K562 (cell line): Measurements from ENCODE around the gene PPM1H. TPM values are rescaled to one million over a fixed set of nuclear protein-coding genes. Genes with fewer than 3 reads are reported as not detected.

Experiments used
- ATAC-seq: fragments of 200-7000 bp; cut with Tn5 transposase; 3 replicates; pipeline ENCODE4 v1.9.1; 2020; ENCODE audit warnings: moderate library complexity
- BruUV-seq: library from RNA; stranded (reverse); fragments of 400-500 nt; replicated peaks from 2 replicates; lab custom pipeline; 2021; lab: Mats Ljungman, UMichigan
- CTCF ChIA-PET: fragments of 300-600 bp; formaldehyde crosslinking; extraction: SDS; loops from one replicate; lab custom pipeline; 2021; ENCODE audit warnings: low intra/inter-chr PET ratio; lab: Yijun Ruan, JAX
- POLR2A ChIA-PET: fragments of 300-600, 350-650 bp; sonication (Branson Sonifier 250); formaldehyde crosslinking; extraction: SDS; loops from one replicate; lab custom pipeline; 2021; ENCODE audit warnings: antibody characterized with exemption, inconsistent platforms; lab: Yijun Ruan, JAX
- DNase-seq, 4 experiments: peaks; one replicate each; pipeline versions ENCODE4 v3.0.0 to v3.0.0-alpha.2; 2011 to 2018; ENCODE audit warnings: low spot score in 3 of 4, mixed read lengths in 3 of 4; ENCODE audit errors: extremely low read depth in 1 of 4
- FAIRE-seq: peaks from 2 replicates; lab custom pipeline; 2011; peaks lifted over from hg19 to GRCh38; lab: Jason Lieb, UNC
- H2AFZ ChIP-seq: 2 replicates; pipeline ENCODE4 v1.6.0; 2011; ENCODE audit warnings: low read depth, low read length, control low read depth, inconsistent platforms
- H3K27ac ChIP-seq: fragments of 200-600 bp; 3 replicates; pipeline ENCODE4 v1.8.0; 2011; ENCODE audit warnings: low read depth, mild to moderate bottlenecking, control low read depth, inconsistent platforms, low read length, moderate library complexity, mixed read lengths; ENCODE audit errors: extremely low read depth
- H3K27me3 ChIP-seq, 2 experiments: fragments of 300-600 bp in 1 of 2; 2 replicates in 1 of 2; 3 replicates in 1 of 2; pipeline versions ENCODE4 v1.6.0 to v1.8.0; 2011; ENCODE audit warnings: inconsistent platforms in 2 of 2, low read length in 2 of 2, mild to moderate bottlenecking in 1 of 2, mixed read lengths in 1 of 2, moderate library complexity in 1 of 2; ENCODE audit not compliant: control insufficient read depth in 2 of 2, insufficient read depth in 2 of 2
- H3K36me3 ChIP-seq: fragments of 300-600 bp; 3 replicates; pipeline ENCODE4 v1.8.0; 2011; ENCODE audit warnings: mild to moderate bottlenecking, low read length, inconsistent platforms; ENCODE audit not compliant: control insufficient read depth, insufficient read depth
- H3K4me1 ChIP-seq, 2 experiments: fragments of 200-600 bp in 1 of 2; replicated peaks in 1 of 2; 2 replicates in 1 of 2; 3 replicates in 1 of 2; pipeline versions ENCODE4 v1.5.1 to v1.8.0; 2011; ENCODE audit warnings: inconsistent platforms in 2 of 2, low read length in 2 of 2, mild to moderate bottlenecking in 1 of 2, mixed read lengths in 1 of 2, moderate library complexity in 1 of 2; ENCODE audit not compliant: control insufficient read depth in 2 of 2, insufficient read depth in 2 of 2
- H3K4me2 ChIP-seq: 2 replicates; pipeline ENCODE4 v1.6.1; 2011; ENCODE audit warnings: low read length, control low read depth, inconsistent platforms, mixed read lengths; ENCODE audit not compliant: insufficient read depth
- H3K4me3 ChIP-seq: fragments of 200-600 bp; sonication (generic), shearing (Covaris generic); 2 replicates; pipeline ENCODE4 v1.5.1; 2016; ENCODE audit warnings: control low read depth, inconsistent platforms
- H3K79me2 ChIP-seq: fragments of 200-600 bp; 3 replicates; pipeline ENCODE4 v1.8.0; 2011; ENCODE audit warnings: low read length, inconsistent platforms; ENCODE audit not compliant: control insufficient read depth, insufficient read depth
- H3K9ac ChIP-seq, 2 experiments: 2 replicates each; pipeline versions ENCODE4 v1.6.0 to v1.6.1; 2011; ENCODE audit warnings: low read depth in 2 of 2, low read length in 2 of 2, control low read depth in 1 of 2, inconsistent platforms in 1 of 2, mild to moderate bottlenecking in 1 of 2, mixed read lengths in 1 of 2; ENCODE audit not compliant: insufficient read depth in 1 of 2
- H3K9me1 ChIP-seq: one replicate; pipeline ENCODE4 v1.6.0; 2011; ENCODE audit warnings: inconsistent platforms, mild to moderate bottlenecking, low read length, moderate library complexity; ENCODE audit not compliant: control insufficient read depth, insufficient read depth
- H3K9me3 ChIP-seq: replicated peaks from 2 replicates; pipeline ENCODE4 v1.5.1; 2011; ENCODE audit warnings: low read depth, low read length, inconsistent platforms; ENCODE audit not compliant: control insufficient read depth, insufficient read depth
- H4K20me1 ChIP-seq: replicated peaks from 2 replicates; pipeline ENCODE4 v1.6.1; 2011; ENCODE audit warnings: low read length, inconsistent platforms, mixed read lengths; ENCODE audit not compliant: control insufficient read depth, insufficient read depth
- CBFA2T3 ChIP-seq: fragments of 450-650 bp; IDR thresholded peaks from 2 replicates; pipeline ENCODE4 v1.6.1; 2017
- SPI1 ChIP-seq: IDR thresholded peaks from 2 replicates; pipeline ENCODE4 v1.6.1; 2011; ENCODE audit warnings: low read depth, low read length, control low read depth, borderline replicate concordance
- XRCC3 ChIP-seq: fragments of 450-650 bp; IDR thresholded peaks from 2 replicates; pipeline ENCODE4 v1.6.1; 2017; ENCODE audit warnings: mild to moderate bottlenecking, moderate library complexity
- ZNF184 ChIP-seq: sonication (generic); formaldehyde crosslinking; IDR thresholded peaks from 2 replicates; pipeline ENCODE4 v1.5.0; 2020; ENCODE audit warnings: missing genetic modification reagents
- ZNF57 ChIP-seq: fragments of 450-650 bp; formaldehyde crosslinking; IDR thresholded peaks from 2 replicates; pipeline ENCODE4 v1.4.0; 2020; ENCODE audit warnings: mild to moderate bottlenecking, moderate library complexity
- WGBS: fragments of 100-300 bp; shearing (Covaris generic); methylation state at CpG from one replicate; pipeline ENCODE4 v1.1.6; 2016; ENCODE audit warnings: low coverage, mixed read lengths; ENCODE audit not compliant: insufficient coverage; ENCODE audit errors: missing lambda C conversion rate; 5-methylcytosine and 5-hydroxymethylcytosine counted together
- in situ Hi-C: fragments of 300-500 bp; cut with MboI; formaldehyde crosslinking; loops from 4 replicates; pipeline ENCODE4 v1.15.0; 2018; ENCODE audit warnings: inconsistent platforms, mixed read lengths
- intact Hi-C: fragments of 100-400 bp; cut with micrococcal nuclease; formaldehyde crosslinking; loops from 2 replicates; pipeline ENCODE4 v1.14.2; 2022
- polyA plus RNA-seq, 8 experiments: library from polyadenylated mRNA; depleted of rRNA in 4 of 8; stranded (reverse) in 5 of 8; unstranded in 3 of 8; fragments of >200 nt; fragmentation: Nextera tagmentation in 2 of 8; fragmentation: Illumina TruSeq in 1 of 8; extraction: Ambion mirVana in 2 of 8; extraction: Trizol in 1 of 8; gene quantifications; 2 replicates each; pipeline versions ENCODE4 v1.2.1 to v1.2.3, GENCODE V29; 2011 to 2014; ENCODE audit warnings: inconsistent platforms in 1 of 8, missing spikeins in 1 of 8
- total RNA-seq, 7 experiments: library from RNA; depleted of rRNA in 6 of 7; stranded (reverse); fragments of >200 nt in 6 of 7; fragmentation: Illumina TruSeq in 2 of 7; extraction: Trizol in 2 of 7; gene quantifications; 2 replicates each; pipeline versions ENCODE4 v1.2.1 to v1.2.3, GENCODE V29; 2011 to 2021; ENCODE audit warnings: low replicate concordance in 1 of 7
- TF ChIP-seq, protein P1 (sequence below): fragments of 450-650 bp; IDR thresholded peaks from 2 replicates; pipeline ENCODE4 v1.6.1; 2017; ENCODE audit warnings: antibody characterized with exemption, mild to moderate bottlenecking
- TF ChIP-seq, protein P2 (sequence below): fragments of 250-450 bp; sonication (Bioruptor Pico); IDR thresholded peaks from 2 replicates; pipeline ENCODE4 v1.4.0; 2020; ENCODE audit warnings: mild to moderate bottlenecking, moderate library complexity
- TF ChIP-seq, protein P3 (sequence below): sonication (generic); formaldehyde crosslinking; IDR thresholded peaks from 2 replicates; pipeline ENCODE4 v1.8.1; 2022; ENCODE audit warnings: missing genetic modification reagents

The PPM1H gene
- total and polyA plus RNA-seq, 9 of the 15 experiments (the other 6 are each of a cell fraction or from before 2014, with no cell fraction given) = 5.3 to 29.3 (median 11.3) TPM

DNA sequence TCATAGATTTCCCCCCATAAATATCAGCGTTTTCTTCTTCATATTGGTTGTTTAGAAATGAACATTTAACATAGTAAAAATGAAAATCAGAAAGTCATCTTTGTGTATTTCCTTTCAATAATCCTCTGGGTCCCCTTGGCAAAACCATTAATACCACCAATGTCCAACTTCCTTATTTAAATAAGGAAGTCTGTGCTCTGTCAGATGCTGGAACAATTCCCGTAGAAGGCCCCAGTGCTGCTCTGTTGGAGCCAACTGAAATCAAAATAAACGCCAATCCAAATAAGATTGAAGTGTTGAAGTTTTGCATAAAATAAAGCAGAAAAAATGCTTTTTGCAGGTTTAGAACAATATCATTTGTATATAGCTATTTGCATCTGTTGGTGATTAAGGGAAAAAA, 93.1 kb downstream of the PPM1H start:
- no peak overlapping the region for H3K27ac ChIP-seq
- no peak overlapping the region for H3K9ac ChIP-seq
- H3K36me3 ChIP-seq = no peaks in the 10 kb centered on the region
- BruUV-seq = no TSS peak
- no peak overlapping the region for H3K4me3 ChIP-seq
- no peaks in the 10 kb centered on the region for H3K27me3 ChIP-seq
- ChIA-PET POLR2A (interaction anchor here (1.0 kb wide), 1 partner anchor 13 kb away, joined by 3 read pairs; no protein-coding TSS in a partner anchor), CTCF (no interaction called here)
- H3K4me2 ChIP-seq = no peak overlapping the region
- intact Hi-C loops (no loop called here), in situ Hi-C loops (no loop called here)
- no peak overlapping the region for H2AFZ ChIP-seq
- H3K79me2 ChIP-seq = no peaks in the 10 kb centered on the region
- WGBS = 41% methylated on average over 3 of the region's 3 CpGs
- TF ChIP-seq CBFA2T3 (no peak), SPI1 (peak; percentile 43; the same call in 1 of the 2 replicates), XRCC3 (no peak), ZNF57 (CRISPR knock-in tag) (no peak), ZNF184 (CRISPR knock-in tag) (no peak)
- TF ChIP-seq, protein P1, sequence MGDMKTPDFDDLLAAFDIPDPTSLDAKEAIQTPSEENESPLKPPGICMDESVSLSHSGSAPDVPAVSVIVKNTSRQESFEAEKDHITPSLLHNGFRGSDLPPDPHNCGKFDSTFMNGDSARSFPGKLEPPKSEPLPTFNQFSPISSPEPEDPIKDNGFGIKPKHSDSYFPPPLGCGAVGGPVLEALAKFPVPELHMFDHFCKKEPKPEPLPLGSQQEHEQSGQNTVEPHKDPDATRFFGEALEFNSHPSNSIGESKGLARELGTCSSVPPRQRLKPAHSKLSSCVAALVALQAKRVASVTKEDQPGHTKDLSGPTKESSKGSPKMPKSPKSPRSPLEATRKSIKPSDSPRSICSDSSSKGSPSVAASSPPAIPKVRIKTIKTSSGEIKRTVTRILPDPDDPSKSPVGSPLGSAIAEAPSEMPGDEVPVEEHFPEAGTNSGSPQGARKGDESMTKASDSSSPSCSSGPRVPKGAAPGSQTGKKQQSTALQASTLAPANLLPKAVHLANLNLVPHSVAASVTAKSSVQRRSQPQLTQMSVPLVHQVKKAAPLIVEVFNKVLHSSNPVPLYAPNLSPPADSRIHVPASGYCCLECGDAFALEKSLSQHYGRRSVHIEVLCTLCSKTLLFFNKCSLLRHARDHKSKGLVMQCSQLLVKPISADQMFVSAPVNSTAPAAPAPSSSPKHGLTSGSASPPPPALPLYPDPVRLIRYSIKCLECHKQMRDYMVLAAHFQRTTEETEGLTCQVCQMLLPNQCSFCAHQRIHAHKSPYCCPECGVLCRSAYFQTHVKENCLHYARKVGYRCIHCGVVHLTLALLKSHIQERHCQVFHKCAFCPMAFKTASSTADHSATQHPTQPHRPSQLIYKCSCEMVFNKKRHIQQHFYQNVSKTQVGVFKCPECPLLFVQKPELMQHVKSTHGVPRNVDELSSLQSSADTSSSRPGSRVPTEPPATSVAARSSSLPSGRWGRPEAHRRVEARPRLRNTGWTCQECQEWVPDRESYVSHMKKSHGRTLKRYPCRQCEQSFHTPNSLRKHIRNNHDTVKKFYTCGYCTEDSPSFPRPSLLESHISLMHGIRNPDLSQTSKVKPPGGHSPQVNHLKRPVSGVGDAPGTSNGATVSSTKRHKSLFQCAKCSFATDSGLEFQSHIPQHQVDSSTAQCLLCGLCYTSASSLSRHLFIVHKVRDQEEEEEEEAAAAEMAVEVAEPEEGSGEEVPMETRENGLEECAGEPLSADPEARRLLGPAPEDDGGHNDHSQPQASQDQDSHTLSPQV = no peak
- TF ChIP-seq, protein P2, sequence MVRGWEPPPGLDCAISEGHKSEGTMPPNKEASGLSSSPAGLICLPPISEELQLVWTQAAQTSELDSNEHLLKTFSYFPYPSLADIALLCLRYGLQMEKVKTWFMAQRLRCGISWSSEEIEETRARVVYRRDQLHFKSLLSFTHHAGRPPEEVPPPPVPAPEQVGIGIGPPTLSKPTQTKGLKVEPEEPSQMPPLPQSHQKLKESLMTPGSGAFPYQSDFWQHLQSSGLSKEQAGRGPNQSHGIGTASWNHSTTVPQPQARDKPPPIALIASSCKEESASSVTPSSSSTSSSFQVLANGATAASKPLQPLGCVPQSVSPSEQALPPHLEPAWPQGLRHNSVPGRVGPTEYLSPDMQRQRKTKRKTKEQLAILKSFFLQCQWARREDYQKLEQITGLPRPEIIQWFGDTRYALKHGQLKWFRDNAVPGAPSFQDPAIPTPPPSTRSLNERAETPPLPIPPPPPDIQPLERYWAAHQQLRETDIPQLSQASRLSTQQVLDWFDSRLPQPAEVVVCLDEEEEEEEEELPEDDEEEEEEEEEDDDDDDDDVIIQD (CRISPR knock-in tag) = no peak
- TF ChIP-seq, protein P3, sequence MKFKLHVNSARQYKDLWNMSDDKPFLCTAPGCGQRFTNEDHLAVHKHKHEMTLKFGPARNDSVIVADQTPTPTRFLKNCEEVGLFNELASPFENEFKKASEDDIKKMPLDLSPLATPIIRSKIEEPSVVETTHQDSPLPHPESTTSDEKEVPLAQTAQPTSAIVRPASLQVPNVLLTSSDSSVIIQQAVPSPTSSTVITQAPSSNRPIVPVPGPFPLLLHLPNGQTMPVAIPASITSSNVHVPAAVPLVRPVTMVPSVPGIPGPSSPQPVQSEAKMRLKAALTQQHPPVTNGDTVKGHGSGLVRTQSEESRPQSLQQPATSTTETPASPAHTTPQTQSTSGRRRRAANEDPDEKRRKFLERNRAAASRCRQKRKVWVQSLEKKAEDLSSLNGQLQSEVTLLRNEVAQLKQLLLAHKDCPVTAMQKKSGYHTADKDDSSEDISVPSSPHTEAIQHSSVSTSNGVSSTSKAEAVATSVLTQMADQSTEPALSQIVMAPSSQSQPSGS = no peak
- ATAC-seq = no peak
- no peaks in the 10 kb centered on the region for H3K9me1 ChIP-seq
- DNase-seq = no peak
- no peaks in the 10 kb centered on the region; the same call in 1 of the 2 replicates for H3K9me3 ChIP-seq
- H4K20me1 ChIP-seq = no peaks in the 10 kb centered on the region
- no peaks in the 10 kb centered on the region for H3K4me1 ChIP-seq
- no peak for FAIRE-seq
